Spinal cord (tissue), 10 donors: ENCODE data around the gene PYCARD. TPM values are rescaled to one million over a fixed set of nuclear protein-coding genes. Genes with fewer than 3 reads are reported as not detected.
"Not testable (repeated sequence)": the region's sequence is repeated elsewhere in the genome, so short reads cannot be mapped to it uniquely, and the experiment has no call there.

ENCODE experiments used
- DNase-seq, 6 donors: peaks; one replicate each; pipeline versions ENCODE4 v3.0.0 to v3.0.0-alpha.2; 2013 to 2015; ENCODE audit warnings: low spot score in 6 of 6, low read depth in 4 of 6
- H3K27ac ChIP-seq: one replicate; pipeline ENCODE4 v1.5.1; 2013; ENCODE audit warnings: low read depth, low read length, control low read depth
- H3K27me3 ChIP-seq: one replicate; pipeline ENCODE4 v1.6.1; 2013; ENCODE audit warnings: low read length; ENCODE audit not compliant: control insufficient read depth, insufficient read depth
- H3K36me3 ChIP-seq: one replicate; pipeline ENCODE4 v1.6.1; 2013; ENCODE audit warnings: low read length; ENCODE audit not compliant: control insufficient read depth, insufficient read depth
- H3K4me1 ChIP-seq: one replicate; pipeline ENCODE4 v1.6.1; 2013; ENCODE audit warnings: low read length; ENCODE audit not compliant: control insufficient read depth, insufficient read depth
- H3K4me3 ChIP-seq: one replicate; pipeline ENCODE4 v1.5.1; 2013; ENCODE audit warnings: low read depth, low read length, control low read depth
- H3K9me3 ChIP-seq: one replicate; pipeline ENCODE4 v1.6.1; 2013; ENCODE audit warnings: low read length; ENCODE audit not compliant: control insufficient read depth, insufficient read depth
- WGBS: methylation state at CpG from one replicate; pipeline ENCODE4 v1.1.5; 2013; ENCODE audit warnings: missing lambda C conversion rate; ENCODE audit not compliant: insufficient coverage; 5-methylcytosine and 5-hydroxymethylcytosine counted together
- polyA plus RNA-seq, 2 donors: library from polyadenylated mRNA; unstranded; fragments of 120-200 nt; gene quantifications; one replicate each; pipeline ENCODE4 v1.2.1, GENCODE V29; 2013; ENCODE audit not compliant: insufficient read length in 2 of 2
- total RNA-seq, 2 donors: library from RNA; depleted of rRNA in 1 of 2; stranded (reverse); fragments of 120-200 nt in 1 of 2; fragments of >200 nt in 1 of 2; gene quantifications; one replicate each; pipeline versions ENCODE4 v1.2.3 to v1.2.4, GENCODE V29; 2013 to 2014
- donor health status: healthy.

The PYCARD gene
- total and polyA plus RNA-seq, 4 donors = 6.8 to 14.3 (median 9.1) TPM

- H3K27me3 ChIP-seq = no peaks in the 10 kb centered on the region
- no peak for DNase-seq
- H3K36me3 ChIP-seq = peaks cover 63% of the 10 kb centered on the region
- H3K27ac ChIP-seq = no peak overlapping the region
- H3K4me3 ChIP-seq = no peak overlapping the region
- WGBS = 96% methylated on average over 11 of the region's 14 CpGs
- no peaks in the 10 kb centered on the region for H3K9me3 ChIP-seq
- peaks cover 25% of the 10 kb centered on the region for H3K4me1 ChIP-seq
Measured at GRCh38 chr16:31184888-31185287, 17.7 kb downstream of the PYCARD start.

- Histone ChIP-seq H3K27ac (no peak overlapping the region), H3K36me3 (peaks cover 54% of the 10 kb centered on the region), H3K27me3 (no peaks in the 10 kb centered on the region), H3K4me3 (no peak overlapping the region), H3K9me3 (no peaks in the 10 kb centered on the region), H3K4me1 (peaks cover 31% of the 10 kb centered on the region)
- DNase-seq = no peak
- 86% methylated on average over 10 of the region's 10 CpGs for WGBS
Measured at GRCh38 chr16:31183432-31184428, 18.8 kb downstream of the PYCARD start.

GRCh38 chr16:31182391-31182790, 20.2 kb downstream of the PYCARD start:
- Histone ChIP-seq H3K27me3 (no peaks in the 10 kb centered on the region), H3K27ac (no peak overlapping the region), H3K4me1 (peaks cover 33% of the 10 kb centered on the region), H3K9me3 (no peaks in the 10 kb centered on the region), H3K4me3 (no peak overlapping the region), H3K36me3 (peaks cover 48% of the 10 kb centered on the region)
- WGBS = 16% methylated on average over 5 of the region's 7 CpGs
- no peak for DNase-seq

- 3% methylated on average over 21 of the region's 31 CpGs for WGBS
- Histone ChIP-seq H3K27me3 (no peaks in the 10 kb centered on the region), H3K27ac (peak overlapping the region; percentile 96), H3K4me1 (peaks cover 33% of the 10 kb centered on the region), H3K9me3 (no peaks in the 10 kb centered on the region), H3K36me3 (peaks cover 40% of the 10 kb centered on the region), H3K4me3 (peak overlapping the region; percentile 94)
- DNase-seq = no peak
Measured at GRCh38 chr16:31181102-31181830, 21.3 kb downstream of the PYCARD start.

- H3K36me3 ChIP-seq = peaks cover 27% of the 10 kb centered on the region
- peak within 1 kb of the TSS; percentile 96 for H3K27ac ChIP-seq
- under 1% methylated on average over 67 of the region's 69 CpGs for WGBS
- peaks cover 33% of the 10 kb centered on the region for H3K4me1 ChIP-seq
- H3K4me3 ChIP-seq = peak within 1 kb of the TSS; percentile 94
- no peaks in the 10 kb centered on the region for H3K9me3 ChIP-seq
- DNase-seq = peak; percentile 86 to 98 (median 94)
- H3K27me3 ChIP-seq = no peaks in the 10 kb centered on the region
Measured at GRCh38 chr16:31179747-31180459, 22.7 kb downstream of the PYCARD start, which contains the start of gene FUS. Gene FUS (plus strand): TSS chr16:31180139. CDS start chr16:31180215, 76 bp downstream.

DNA sequence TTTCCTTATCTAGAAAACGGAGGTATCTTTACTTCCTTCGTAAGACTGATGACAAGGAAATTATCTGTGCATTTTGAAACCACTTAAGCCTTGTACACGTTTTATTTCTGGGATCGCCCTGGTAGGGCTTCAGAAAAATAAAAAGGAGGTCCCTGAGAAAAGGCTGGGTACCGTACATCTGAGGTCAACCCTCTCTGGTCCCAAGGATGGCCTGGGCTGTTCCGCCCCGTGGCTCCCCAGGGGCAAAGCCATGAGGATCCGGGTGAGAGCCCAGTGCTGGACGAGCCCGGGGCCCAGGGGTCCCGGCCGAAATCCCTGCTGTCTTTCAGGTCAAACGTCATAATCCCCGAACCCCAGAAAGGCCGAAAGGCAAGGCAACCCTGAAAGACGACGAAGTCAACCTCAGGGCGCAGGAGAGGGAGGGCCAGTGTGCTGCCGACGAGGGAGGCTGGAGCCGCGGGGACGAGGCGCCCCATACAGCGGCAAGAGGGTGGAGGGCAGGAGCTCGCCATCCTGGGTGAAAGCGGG, 23.3 kb downstream of the PYCARD start:
- Histone ChIP-seq H3K4me3 (peak overlapping the region; percentile 94), H3K9me3 (no peaks in the 10 kb centered on the region), H3K27me3 (no peaks in the 10 kb centered on the region), H3K36me3 (peaks cover 21% of the 10 kb centered on the region), H3K27ac (peak overlapping the region; percentile 96), H3K4me1 (peaks cover 33% of the 10 kb centered on the region)
- WGBS = 2% methylated on average over 25 of the region's 27 CpGs
- peak in 1 of 6 donors; percentile 11 for DNase-seq

GRCh38 chr16:31177136-31177535, 25.4 kb downstream of the PYCARD start:
- Histone ChIP-seq H3K9me3 (no peaks in the 10 kb centered on the region), H3K27ac (no peak overlapping the region), H3K27me3 (no peaks in the 10 kb centered on the region), H3K36me3 (peaks cover 3% of the 10 kb centered on the region), H3K4me1 (peaks cover 18% of the 10 kb centered on the region), H3K4me3 (no peak overlapping the region)
- 65% methylated on average over 3 of the region's 3 CpGs for WGBS
- peak in 2 of 6 donors; percentile 40 to 45 for DNase-seq

DNA sequence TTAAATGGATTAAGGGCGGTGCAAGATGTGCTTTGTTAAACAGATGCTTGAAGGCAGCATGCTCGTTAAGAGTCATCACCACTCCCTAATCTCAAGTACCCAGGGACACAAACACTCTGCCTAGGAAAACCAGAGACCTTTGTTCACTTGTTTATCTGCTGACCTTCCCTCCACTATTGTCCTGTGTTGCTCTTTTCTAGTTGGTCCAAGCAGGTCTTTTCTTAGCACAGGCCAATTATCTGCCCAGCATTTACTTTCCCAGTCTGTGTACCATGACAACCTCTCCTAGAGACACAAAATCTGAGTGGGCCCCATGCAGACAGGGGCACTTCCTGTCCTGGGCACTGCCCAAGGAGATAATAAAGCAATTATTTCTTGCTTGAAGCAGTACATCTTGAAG, 32.5 kb downstream of the PYCARD start:
- not testable (repeated sequence) for H3K4me1 ChIP-seq, H3K27ac ChIP-seq, H3K9me3 ChIP-seq, H3K4me3 ChIP-seq, H3K27me3 ChIP-seq, H3K36me3 ChIP-seq
- no CpG with 5 or more reads among the region's 2 CpGs for WGBS
- peak in 1 of 6 donors; percentile 25 for DNase-seq

DNA sequence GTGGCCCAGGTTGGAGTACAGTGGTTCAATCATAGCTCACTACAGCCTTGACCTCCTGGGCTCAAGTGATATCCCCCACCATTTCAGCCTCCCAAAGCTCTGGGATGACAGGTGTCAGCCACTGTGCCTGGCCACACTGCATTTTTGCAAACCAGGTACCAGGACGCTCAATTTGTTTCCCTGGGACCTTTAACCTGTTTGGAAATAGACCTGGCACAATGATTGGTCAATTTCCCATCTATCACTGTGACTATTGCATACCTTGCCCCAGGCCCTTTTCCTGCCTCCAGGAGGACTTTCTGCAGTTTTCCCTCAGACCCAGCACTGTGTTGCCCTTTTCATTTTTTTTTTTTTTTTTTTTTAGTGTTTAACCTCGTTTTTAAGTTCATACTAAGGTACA, 33.7 kb downstream of the PYCARD start:
- H3K27me3 ChIP-seq = no peaks in the 10 kb centered on the region
- no peak for DNase-seq
- no peak overlapping the region for H3K27ac ChIP-seq
- H3K4me3 ChIP-seq = no peak overlapping the region
- H3K4me1 ChIP-seq = no peaks in the 10 kb centered on the region
- no peaks in the 10 kb centered on the region for H3K9me3 ChIP-seq
- 69% methylated on average over 1 of the region's 2 CpGs for WGBS
- no peaks in the 10 kb centered on the region for H3K36me3 ChIP-seq
